ENCODE measurements around the gene MAST4.

GRCh38 chr5:67045816-67046740, 449.9 kb downstream of the MAST4 start:
- TF ChIP-seq KDM1A (IDR thresholded peaks at IDR 0.05; ENCODE audit: borderline replicate concordance, low read length) (no peak), SP4 (IDR thresholded peaks at IDR 0.05; ENCODE audit: low read length) (no peak)

Data from H1 (cell line).